IMR-90 (cell line): ENCODE data around the gene OR4D6. TPM values are rescaled to one million over a fixed set of nuclear protein-coding genes. Genes with fewer than 3 reads are reported as not detected.

ENCODE experiments used
- ATAC-seq: fragments of 200-7000 bp; cut with Tn5 transposase; 2 replicates; pipeline ENCODE4 v1.9.1; 2020; ENCODE audit warnings: low read depth, mild to moderate bottlenecking, moderate library complexity
- BruUV-seq: library from RNA; stranded (reverse); fragments of 400-500 nt; replicated peaks from 2 replicates; lab custom pipeline; 2021; lab: Mats Ljungman, UMichigan
- CTCF ChIA-PET: fragments of 300-600 bp; formaldehyde crosslinking; extraction: SDS; loops from one replicate; lab custom pipeline; 2021; ENCODE audit warnings: antibody characterized with exemption; lab: Yijun Ruan, JAX
- POLR2A ChIA-PET: fragments of 300-600 bp; sonication (Branson Sonifier 250); formaldehyde crosslinking; loops from one replicate; lab custom pipeline; 2022; ENCODE audit warnings: antibody characterized with exemption; ENCODE audit not compliant: unreplicated experiment; lab: Charles Lee
- DNase-seq: peaks from one replicate; pipeline ENCODE4 v3.0.0; 2013
- H2AFZ ChIP-seq: replicated peaks from 2 replicates; pipeline ENCODE3; 2013; ENCODE audit warnings: low read length, mild to moderate bottlenecking; ENCODE audit not compliant: poor library complexity
- H2AK5ac ChIP-seq: 2 replicates; pipeline ENCODE4 v1.6.1; 2013; ENCODE audit warnings: low read depth, low read length, inconsistent platforms
- H2AK9ac ChIP-seq: replicated peaks from 2 replicates; pipeline ENCODE3; 2013; ENCODE audit warnings: mild to moderate bottlenecking, low read depth, low read length, moderate library complexity; ENCODE audit not compliant: poor library complexity
- H2BK120ac ChIP-seq: 2 replicates; pipeline ENCODE4 v1.6.1; 2013; ENCODE audit warnings: low read depth, low read length, inconsistent platforms
- H2BK15ac ChIP-seq: 3 replicates; pipeline ENCODE4 v1.6.1; 2013; ENCODE audit warnings: low read depth, low read length, inconsistent platforms
- H2BK20ac ChIP-seq: 2 replicates; pipeline ENCODE4 v1.6.1; 2013; ENCODE audit warnings: low read depth, mild to moderate bottlenecking, inconsistent platforms, low read length, moderate library complexity
- H2BK5ac ChIP-seq: 2 replicates; pipeline ENCODE4 v1.6.1; 2013; ENCODE audit warnings: mild to moderate bottlenecking, low read depth, low read length, inconsistent platforms; ENCODE audit not compliant: poor library complexity, severe bottlenecking
- H3K14ac ChIP-seq: replicated peaks from 2 replicates; pipeline ENCODE4 v1.6.1; 2013; ENCODE audit warnings: low read depth, low read length, inconsistent platforms
- H3K18ac ChIP-seq: 2 replicates; pipeline ENCODE4 v1.6.1; 2013; ENCODE audit warnings: low read depth, low read length, control low read depth
- H3K23ac ChIP-seq: 2 replicates; pipeline ENCODE4 v1.6.1; 2013; ENCODE audit warnings: low read depth, low read length, inconsistent platforms
- H3K27ac ChIP-seq: 2 replicates; pipeline ENCODE4 v1.5.1; 2013; ENCODE audit warnings: mild to moderate bottlenecking, control low read depth, low read length; ENCODE audit not compliant: insufficient read depth
- H3K27me3 ChIP-seq: 2 replicates; pipeline ENCODE4 v1.6.1; 2013; ENCODE audit warnings: low read length; ENCODE audit not compliant: control insufficient read depth, insufficient read depth
- H3K36me3 ChIP-seq: 2 replicates; pipeline ENCODE4 v1.6.1; 2013; ENCODE audit warnings: low read length, mixed read lengths; ENCODE audit not compliant: control insufficient read depth, insufficient read depth
- H3K4ac ChIP-seq: 2 replicates; pipeline ENCODE4 v1.6.1; 2013; ENCODE audit warnings: low read depth, low read length, inconsistent platforms
- H3K4me1 ChIP-seq: 2 replicates; pipeline ENCODE4 v1.6.1; 2013; ENCODE audit warnings: low read length, mixed read lengths; ENCODE audit not compliant: control insufficient read depth, insufficient read depth
- H3K4me2 ChIP-seq: 2 replicates; pipeline ENCODE4 v1.6.1; 2013; ENCODE audit warnings: low read depth, mild to moderate bottlenecking, control low read depth, low read length, moderate library complexity
- H3K4me3 ChIP-seq: 2 replicates; pipeline ENCODE4 v1.5.1; 2013; ENCODE audit warnings: low read depth, mild to moderate bottlenecking, control low read depth, low read length, moderate library complexity; ENCODE audit not compliant: insufficient read depth
- H3K56ac ChIP-seq: 2 replicates; pipeline ENCODE4 v1.6.1; 2013; ENCODE audit warnings: low read length, inconsistent platforms; ENCODE audit not compliant: insufficient read depth; ENCODE audit errors: extremely low read depth
- H3K79me1 ChIP-seq, 2 experiments: 2 replicates each; pipeline ENCODE4 v1.6.1; 2013; ENCODE audit warnings: low read length in 2 of 2, inconsistent platforms in 1 of 2, low read depth in 1 of 2
- H3K9ac ChIP-seq: 2 replicates; pipeline ENCODE4 v1.6.1; 2013; ENCODE audit warnings: low read depth, low read length, control low read depth
- H3K9me1 ChIP-seq: 2 replicates; pipeline ENCODE4 v1.6.1; 2013; ENCODE audit warnings: low read length, inconsistent platforms; ENCODE audit not compliant: insufficient read depth
- H3K9me3 ChIP-seq: 2 replicates; pipeline ENCODE4 v1.6.1; 2013; ENCODE audit warnings: low read length; ENCODE audit not compliant: control insufficient read depth, insufficient read depth
- H4K20me1 ChIP-seq: 2 replicates; pipeline ENCODE4 v1.6.1; 2013; ENCODE audit warnings: low read length, inconsistent platforms; ENCODE audit not compliant: insufficient read depth
- H4K5ac ChIP-seq: 2 replicates; pipeline ENCODE4 v1.6.1; 2013; ENCODE audit warnings: mild to moderate bottlenecking, low read depth, low read length, control low read depth
- H4K8ac ChIP-seq, 2 experiments: 2 replicates each; pipeline ENCODE4 v1.6.1; 2013; ENCODE audit warnings: low read depth in 2 of 2, low read length in 2 of 2, control low read depth in 1 of 2, inconsistent platforms in 1 of 2
- H4K91ac ChIP-seq: 2 replicates; pipeline ENCODE4 v1.6.1; 2013; ENCODE audit warnings: low read depth, low read length, inconsistent platforms; ENCODE audit not compliant: insufficient read depth
- BHLHE40 ChIP-seq: fragments of 150-350 bp; IDR thresholded peaks from 2 replicates; pipeline ENCODE4 v1.6.1; 2016; ENCODE audit warnings: mild to moderate bottlenecking, low read depth, low read length
- CEBPB ChIP-seq: IDR thresholded peaks from 2 replicates; pipeline ENCODE4 v1.6.1; 2012; ENCODE audit warnings: low read depth, low read length, improper control_type of control experiment
- CHD1 ChIP-seq: IDR thresholded peaks from 2 replicates; pipeline ENCODE4 v1.6.1; 2012; ENCODE audit warnings: low read depth, low read length, improper control_type of control experiment
- FOS ChIP-seq: fragments of 150-350 bp; IDR thresholded peaks from 2 replicates; pipeline ENCODE4 v1.6.1; 2016; ENCODE audit warnings: low read depth, low read length
- MAFK ChIP-seq: IDR thresholded peaks from 2 replicates; pipeline ENCODE4 v1.6.1; 2012; ENCODE audit warnings: low read depth, low read length, improper control_type of control experiment
- MAZ ChIP-seq: IDR thresholded peaks from 2 replicates; pipeline ENCODE4 v1.6.1; 2012; ENCODE audit warnings: low read depth, mild to moderate bottlenecking, low read length, improper control_type of control experiment, moderate library complexity, borderline replicate concordance
- MXI1 ChIP-seq: IDR thresholded peaks from 2 replicates; pipeline ENCODE4 v1.6.1; 2012; ENCODE audit warnings: low read depth, mild to moderate bottlenecking, low read length, moderate library complexity, borderline replicate concordance
- NFE2L2 ChIP-seq: fragments of 150-350 bp; IDR thresholded peaks from 2 replicates; pipeline ENCODE4 v1.6.1; 2016; ENCODE audit warnings: low read depth, mild to moderate bottlenecking, low read length
- POLR2A ChIP-seq: IDR thresholded peaks from 2 replicates; pipeline ENCODE4 v1.6.1; 2012; ENCODE audit warnings: mild to moderate bottlenecking, low read depth, low read length
- RAD21 ChIP-seq: IDR thresholded peaks from 2 replicates; pipeline ENCODE4 v1.6.1; 2012; ENCODE audit warnings: low read length, improper control_type of control experiment
- RCOR1 ChIP-seq: IDR thresholded peaks from 2 replicates; pipeline ENCODE4 v1.6.1; 2012; ENCODE audit warnings: mild to moderate bottlenecking, low read length, improper control_type of control experiment; ENCODE audit not compliant: insufficient replicate concordance
- RFX5 ChIP-seq: IDR thresholded peaks from 2 replicates; pipeline ENCODE4 v1.8.0; 2012; ENCODE audit warnings: low read depth, mild to moderate bottlenecking, low read length, moderate library complexity
- SMC3 ChIP-seq: fragments of 150-350 bp; IDR thresholded peaks from 2 replicates; pipeline ENCODE4 v1.6.1; 2016; ENCODE audit warnings: low read depth, mild to moderate bottlenecking, antibody characterized with exemption, low read length, moderate library complexity
- dilution Hi-C: fragments of 300-500 bp; cut with HindIII; formaldehyde crosslinking; loops from one replicate; pipeline ENCODE4 v1.14.3; 2018; ENCODE audit warnings: low sequenced_read_pairs; ENCODE audit not compliant: unreplicated experiment
- in situ Hi-C: fragments of 300-500 bp; cut with MboI; formaldehyde crosslinking; loops from 3 replicates; pipeline ENCODE4 v1.14.3; 2019; ENCODE audit warnings: low sequenced_read_pairs, inconsistent platforms, mixed read lengths
- intact Hi-C: fragments of 100-400 bp; cut with micrococcal nuclease; formaldehyde crosslinking; loops from 2 replicates; pipeline ENCODE4 v1.10.0; 2022
- polyA plus RNA-seq, 3 experiments: library from polyadenylated mRNA; depleted of rRNA; stranded (reverse); fragments of >200 nt; gene quantifications; 2 replicates each; pipeline ENCODE4 v1.2.3, GENCODE V29; 2012; ENCODE audit warnings: low replicate concordance in 1 of 3
- total RNA-seq: library from RNA; depleted of rRNA; stranded (reverse); fragments of >200 nt; gene quantifications from 2 replicates; pipeline ENCODE4 v1.2.3, GENCODE V29; 2012
- TF ChIP-seq, protein P1 (sequence below): conservative IDR thresholded peaks from 2 replicates; pipeline ENCODE4 v1.5.1; 2012; ENCODE audit warnings: mild to moderate bottlenecking, low read depth, low read length, improper control_type of control experiment
- TF ChIP-seq, protein P2 (sequence below): fragments of 150-350 bp; IDR thresholded peaks from 2 replicates; pipeline ENCODE4 v1.6.1; 2017; ENCODE audit warnings: mild to moderate bottlenecking, antibody characterized with exemption, low read length, low read depth
- TF ChIP-seq, protein P3 (sequence below): fragments of 150-350 bp; IDR thresholded peaks from 2 replicates; pipeline ENCODE4 v1.6.1; 2016; ENCODE audit warnings: low read depth, mild to moderate bottlenecking, low read length, moderate library complexity, borderline replicate concordance

Gene OR4D6
- total and polyA plus RNA-seq, 2 of the 4 experiments (the other 2 are of a cell fraction) = not detected

DNA sequence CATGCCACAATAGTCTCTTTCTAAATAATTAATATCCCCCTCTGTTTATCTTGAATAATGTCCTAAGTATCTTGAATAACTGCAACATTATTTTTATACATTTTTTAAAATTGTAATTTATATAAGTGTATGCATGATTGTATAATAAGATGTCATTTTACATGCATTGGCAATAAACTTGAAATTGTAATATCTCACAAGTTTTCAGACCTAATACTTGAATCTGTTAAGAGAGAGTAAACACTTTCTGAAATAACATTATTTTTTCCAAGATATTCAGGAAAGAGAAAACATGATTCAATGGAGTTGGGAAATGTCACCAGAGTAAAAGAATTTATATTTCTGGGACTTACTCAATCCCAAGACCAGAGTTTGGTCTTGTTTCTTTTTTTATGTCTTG lies 46.5 kb downstream of the OR4D6 start, which contains the start of gene OR4D11:
Gene OR4D11, plus strand, starts transcription at position 301 of the 400 bp plus-strand sequence. Its CDS starts 0 bp downstream, at position 301.
- Histone ChIP-seq H3K4me1 (no peaks in the 10 kb centered on the region), H3K36me3 (no peaks in the 10 kb centered on the region), H2BK5ac (no peak within 1 kb of the TSS), H2AK9ac (no peak within 1 kb of the TSS), H4K20me1 (no peaks in the 10 kb centered on the region), H3K4ac (no peak within 1 kb of the TSS), H2BK120ac (no peak within 1 kb of the TSS), H2BK20ac (no peak within 1 kb of the TSS), H4K8ac (no peak within 1 kb of the TSS), H4K5ac (no peak within 1 kb of the TSS), H3K9me1 (no peaks in the 10 kb centered on the region), H3K9ac (no peak within 1 kb of the TSS), H2AFZ (no peak within 1 kb of the TSS), H3K4me3 (no peak within 1 kb of the TSS), H3K4me2 (no peak within 1 kb of the TSS), H3K27ac (no peak within 1 kb of the TSS), H3K27me3 (no peaks in the 10 kb centered on the region), H3K23ac (no peak within 1 kb of the TSS), H2BK15ac (no peak within 1 kb of the TSS), H2AK5ac (no peak within 1 kb of the TSS), H3K9me3 (no peaks in the 10 kb centered on the region), H4K91ac (no peak within 1 kb of the TSS), H3K56ac (no peak within 1 kb of the TSS), H3K79me1 (no peaks in the 10 kb centered on the region), H3K18ac (no peak within 1 kb of the TSS), H3K14ac (no peak within 1 kb of the TSS)
- ChIA-PET CTCF (interaction anchor here (0.6 kb wide), 1 partner anchor 661 kb away, joined by 7 read pairs; no protein-coding TSS in a partner anchor), POLR2A (no interaction called here)
- intact Hi-C loops (no loop called here), in situ Hi-C loops (no loop called here), dilution Hi-C loops (no loop called here)
- no TSS peak for BruUV-seq
- ATAC-seq (no peak), DNase-seq (no peak)
- TF ChIP-seq MAZ (no peak), BHLHE40 (no peak), MAFK (no peak), POLR2A (no peak), CHD1 (no peak), RFX5 (no peak), MXI1 (no peak), CEBPB (no peak), RCOR1 (no peak), SMC3 (no peak), NFE2L2 (no peak), RAD21 (no peak), FOS (no peak)
- TF ChIP-seq, protein P1, sequence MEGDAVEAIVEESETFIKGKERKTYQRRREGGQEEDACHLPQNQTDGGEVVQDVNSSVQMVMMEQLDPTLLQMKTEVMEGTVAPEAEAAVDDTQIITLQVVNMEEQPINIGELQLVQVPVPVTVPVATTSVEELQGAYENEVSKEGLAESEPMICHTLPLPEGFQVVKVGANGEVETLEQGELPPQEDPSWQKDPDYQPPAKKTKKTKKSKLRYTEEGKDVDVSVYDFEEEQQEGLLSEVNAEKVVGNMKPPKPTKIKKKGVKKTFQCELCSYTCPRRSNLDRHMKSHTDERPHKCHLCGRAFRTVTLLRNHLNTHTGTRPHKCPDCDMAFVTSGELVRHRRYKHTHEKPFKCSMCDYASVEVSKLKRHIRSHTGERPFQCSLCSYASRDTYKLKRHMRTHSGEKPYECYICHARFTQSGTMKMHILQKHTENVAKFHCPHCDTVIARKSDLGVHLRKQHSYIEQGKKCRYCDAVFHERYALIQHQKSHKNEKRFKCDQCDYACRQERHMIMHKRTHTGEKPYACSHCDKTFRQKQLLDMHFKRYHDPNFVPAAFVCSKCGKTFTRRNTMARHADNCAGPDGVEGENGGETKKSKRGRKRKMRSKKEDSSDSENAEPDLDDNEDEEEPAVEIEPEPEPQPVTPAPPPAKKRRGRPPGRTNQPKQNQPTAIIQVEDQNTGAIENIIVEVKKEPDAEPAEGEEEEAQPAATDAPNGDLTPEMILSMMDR = no peak
- TF ChIP-seq, protein P2, sequence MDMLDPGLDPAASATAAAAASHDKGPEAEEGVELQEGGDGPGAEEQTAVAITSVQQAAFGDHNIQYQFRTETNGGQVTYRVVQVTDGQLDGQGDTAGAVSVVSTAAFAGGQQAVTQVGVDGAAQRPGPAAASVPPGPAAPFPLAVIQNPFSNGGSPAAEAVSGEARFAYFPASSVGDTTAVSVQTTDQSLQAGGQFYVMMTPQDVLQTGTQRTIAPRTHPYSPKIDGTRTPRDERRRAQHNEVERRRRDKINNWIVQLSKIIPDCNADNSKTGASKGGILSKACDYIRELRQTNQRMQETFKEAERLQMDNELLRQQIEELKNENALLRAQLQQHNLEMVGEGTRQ = no peak
- TF ChIP-seq, protein P3, sequence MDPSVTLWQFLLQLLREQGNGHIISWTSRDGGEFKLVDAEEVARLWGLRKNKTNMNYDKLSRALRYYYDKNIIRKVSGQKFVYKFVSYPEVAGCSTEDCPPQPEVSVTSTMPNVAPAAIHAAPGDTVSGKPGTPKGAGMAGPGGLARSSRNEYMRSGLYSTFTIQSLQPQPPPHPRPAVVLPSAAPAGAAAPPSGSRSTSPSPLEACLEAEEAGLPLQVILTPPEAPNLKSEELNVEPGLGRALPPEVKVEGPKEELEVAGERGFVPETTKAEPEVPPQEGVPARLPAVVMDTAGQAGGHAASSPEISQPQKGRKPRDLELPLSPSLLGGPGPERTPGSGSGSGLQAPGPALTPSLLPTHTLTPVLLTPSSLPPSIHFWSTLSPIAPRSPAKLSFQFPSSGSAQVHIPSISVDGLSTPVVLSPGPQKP = no peak
